T-cell (primary cell): Measurements from ENCODE around the gene CCDC154. TPM values are rescaled to one million over a fixed set of nuclear protein-coding genes. Genes with fewer than 3 reads are reported as not detected.

ENCODE experiments used
- ATAC-seq, 4 experiments: fragments of 200-7000 bp in 3 of 4; fragments of 150-1000 bp in 1 of 4; cut with Tn5 transposase; replicated peaks in 1 of 4; 1 replicate in 3 of 4; 2 replicates in 1 of 4; pipeline ENCODE4 v1.10.0; 2021; ENCODE audit warnings: moderate library complexity in 3 of 4, mild to moderate bottlenecking in 2 of 4, moderate number of reproducible peaks in 1 of 4
- CTCF ChIA-PET, 2 donors: fragments of 300-600 bp; sonication (Branson Sonifier 250); formaldehyde crosslinking; loops; one replicate each; lab custom pipeline; 2022; ENCODE audit warnings: antibody characterized with exemption in 2 of 2; lab: Charles Lee
- POLR2A ChIA-PET, 2 donors: fragments of 300-600 bp; sonication (Branson Sonifier 250); formaldehyde crosslinking; loops; one replicate each; lab custom pipeline; 2022; ENCODE audit warnings: antibody characterized with exemption in 2 of 2; lab: Charles Lee
- DNase-seq, 35 experiments: peaks; one replicate each; pipeline versions ENCODE4 v3.0.0 to v3.0.0-alpha.2; 2013 to 2023
- H3K27ac ChIP-seq: one replicate; pipeline ENCODE4 v1.5.1; 2013; ENCODE audit warnings: low read length
- H3K27me3 ChIP-seq, 2 experiments: replicated peaks in 1 of 2; 1 replicate in 1 of 2; 2 replicates in 1 of 2; pipeline versions ENCODE4 v1.6.1 to v1.7.0; 2013; ENCODE audit warnings: low read length in 1 of 2, mixed read lengths in 1 of 2; ENCODE audit not compliant: control insufficient read depth in 2 of 2, insufficient read depth in 2 of 2; ENCODE audit errors: extremely low read depth in 1 of 2
- H3K36me3 ChIP-seq, 2 donors: 1 replicate in 1 of 2; 2 replicates in 1 of 2; pipeline versions ENCODE4 v1.6.1 to v1.7.0; 2013; ENCODE audit warnings: low read length in 1 of 2; ENCODE audit not compliant: control insufficient read depth in 2 of 2, insufficient read depth in 1 of 2; ENCODE audit errors: extremely low read depth in 1 of 2
- H3K4me1 ChIP-seq, 2 experiments: 1 replicate in 1 of 2; 2 replicates in 1 of 2; pipeline versions ENCODE4 v1.6.1 to v1.7.0; 2013; ENCODE audit warnings: low read length in 2 of 2, mixed read lengths in 1 of 2; ENCODE audit not compliant: insufficient read depth in 2 of 2, control insufficient read depth in 1 of 2; ENCODE audit errors: extremely low read depth in 1 of 2
- H3K4me3 ChIP-seq, 2 donors: 1 replicate in 1 of 2; 2 replicates in 1 of 2; pipeline versions ENCODE4 v1.5.1 to v1.7.0; 2013; ENCODE audit warnings: mild to moderate bottlenecking in 2 of 2, low read length in 1 of 2, moderate library complexity in 1 of 2; ENCODE audit not compliant: control insufficient read depth in 1 of 2; ENCODE audit errors: extremely low read depth in 1 of 2
- H3K9me3 ChIP-seq: 2 replicates; pipeline ENCODE4 v1.7.0; 2013
- H3K27ac Mint-ChIP-seq, 2 donors: one replicate each; pipeline ENCODE4 v1.8.0; 2020 to 2021; ENCODE audit warnings: mild to moderate bottlenecking in 2 of 2, mixed read lengths in 2 of 2
- H3K27me3 Mint-ChIP-seq, 2 donors: one replicate each; pipeline ENCODE4 v1.8.0; 2021 to 2022; ENCODE audit warnings: mixed read lengths in 2 of 2
- H3K36me3 Mint-ChIP-seq: one replicate; pipeline ENCODE4 v1.8.0; 2021; ENCODE audit warnings: mixed read lengths
- H3K4me1 Mint-ChIP-seq, 3 donors: one replicate each; pipeline ENCODE4 v1.8.0; 2020 to 2022; ENCODE audit warnings: mixed read lengths in 3 of 3, mild to moderate bottlenecking in 1 of 3
- H3K4me3 Mint-ChIP-seq, 3 donors: one replicate each; pipeline ENCODE4 v1.8.0; 2020 to 2022; ENCODE audit warnings: mild to moderate bottlenecking in 3 of 3, mixed read lengths in 3 of 3, moderate library complexity in 3 of 3
- H3K9me3 Mint-ChIP-seq, 3 donors: one replicate each; pipeline ENCODE4 v1.8.0; 2020 to 2022; ENCODE audit warnings: mixed read lengths in 3 of 3
- WGBS: methylation state at CpG from one replicate; pipeline ENCODE4 v1.1.5; 2013; ENCODE audit warnings: missing lambda C conversion rate; ENCODE audit not compliant: insufficient coverage; 5-methylcytosine and 5-hydroxymethylcytosine counted together
- total RNA-seq, 35 experiments: library from RNA in 6 of 35; stranded (reverse) in 6 of 35; fragments of 120-200 nt in 1 of 35; gene quantifications; one replicate each; pipeline versions ENCODE4 v1.2.1 to v1.2.4 and lab custom pipeline; 2013 to 2026

The CCDC154 gene
- total RNA-seq, 5 donors from 2014 or later (not counting 1 experiment from before 2014, with no cell fraction given), result 2.5 to 9.3 (median 6.5) TPM

DNA sequence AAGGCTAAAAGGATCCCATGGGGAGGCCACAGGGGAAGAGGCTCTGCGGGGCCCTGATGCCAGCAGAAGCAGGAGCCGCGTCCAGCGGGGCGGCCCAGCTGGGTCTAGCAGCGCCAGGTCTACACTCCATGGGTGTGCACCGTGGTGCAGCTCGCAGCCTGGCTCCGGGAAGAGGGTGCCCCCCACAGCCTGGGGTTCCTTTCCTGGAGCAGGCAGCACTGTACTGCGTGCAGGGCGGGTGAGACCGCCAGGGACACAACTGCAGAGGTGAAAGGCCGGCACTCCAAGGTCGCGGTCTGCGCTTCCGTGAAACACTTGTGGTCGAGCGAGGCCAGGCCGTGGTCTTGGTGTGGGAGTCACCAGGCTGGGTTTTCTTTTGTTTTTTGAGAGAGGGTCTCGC, 6.5 kb upstream of the CCDC154 start:
- H3K9me3 ChIP-seq, result no peaks in the 10 kb centered on the region
- 98% methylated on average over 17 of the region's 21 CpGs for WGBS
- POLR2A ChIA-PET, result no interaction called here
- Mint-ChIP-seq H3K27me3 (no peaks in the 10 kb centered on the region), H3K4me3 (no peak overlapping the region), H3K9me3 (no peaks in the 10 kb centered on the region), H3K4me1 (no peaks in the 10 kb centered on the region), H3K36me3 (peaks cover 19% of the 10 kb centered on the region), H3K27ac (no peak overlapping the region)
- no peak overlapping the region for H3K4me3 ChIP-seq
- H3K27me3 ChIP-seq, result no peaks in the 10 kb centered on the region
- no peaks in the 10 kb centered on the region for H3K4me1 ChIP-seq
- peaks cover 26 to 48% of the 10 kb centered on the region in 2 donors for H3K36me3 ChIP-seq
- CTCF ChIA-PET, result no interaction called here
- no peak overlapping the region for H3K27ac ChIP-seq
- no peak for DNase-seq
- no peak for ATAC-seq

DNA sequence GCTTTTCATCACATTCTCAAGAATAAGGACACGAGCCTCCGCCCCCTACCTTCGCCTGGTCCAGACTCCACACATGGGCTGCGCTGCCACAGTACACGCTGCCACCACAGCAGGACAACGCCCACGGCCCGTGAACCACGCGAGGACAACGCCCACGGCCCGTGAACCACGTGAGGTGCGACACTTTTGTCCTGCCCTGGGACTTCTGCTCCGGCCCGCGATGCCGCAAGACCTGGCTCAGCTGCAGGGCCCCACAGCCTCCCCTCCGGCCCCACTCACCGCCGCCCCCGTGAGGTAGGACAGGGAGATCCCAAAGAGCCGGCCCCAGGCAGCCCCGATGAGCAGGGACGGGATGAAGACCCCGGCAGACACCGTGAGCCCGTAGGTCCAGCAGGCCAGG, 5.9 kb upstream of the CCDC154 start:
- ChIA-PET POLR2A (no interaction called here), CTCF (no interaction called here)
- Histone ChIP-seq H3K9me3 (no peaks in the 10 kb centered on the region), H3K4me1 (no peaks in the 10 kb centered on the region), H3K36me3 (peaks cover 26 to 45% of the 10 kb centered on the region in 2 donors), H3K27me3 (no peaks in the 10 kb centered on the region), H3K27ac (no peak overlapping the region), H3K4me3 (no peak overlapping the region)
- no peak for ATAC-seq
- Mint-ChIP-seq H3K9me3 (no peaks in the 10 kb centered on the region), H3K4me3 (no peak overlapping the region), H3K27me3 (no peaks in the 10 kb centered on the region), H3K4me1 (no peaks in the 10 kb centered on the region), H3K27ac (no peak overlapping the region), H3K36me3 (peaks cover 19% of the 10 kb centered on the region)
- DNase-seq, result no peak
- 88% methylated on average over 19 of the region's 29 CpGs for WGBS

DNA sequence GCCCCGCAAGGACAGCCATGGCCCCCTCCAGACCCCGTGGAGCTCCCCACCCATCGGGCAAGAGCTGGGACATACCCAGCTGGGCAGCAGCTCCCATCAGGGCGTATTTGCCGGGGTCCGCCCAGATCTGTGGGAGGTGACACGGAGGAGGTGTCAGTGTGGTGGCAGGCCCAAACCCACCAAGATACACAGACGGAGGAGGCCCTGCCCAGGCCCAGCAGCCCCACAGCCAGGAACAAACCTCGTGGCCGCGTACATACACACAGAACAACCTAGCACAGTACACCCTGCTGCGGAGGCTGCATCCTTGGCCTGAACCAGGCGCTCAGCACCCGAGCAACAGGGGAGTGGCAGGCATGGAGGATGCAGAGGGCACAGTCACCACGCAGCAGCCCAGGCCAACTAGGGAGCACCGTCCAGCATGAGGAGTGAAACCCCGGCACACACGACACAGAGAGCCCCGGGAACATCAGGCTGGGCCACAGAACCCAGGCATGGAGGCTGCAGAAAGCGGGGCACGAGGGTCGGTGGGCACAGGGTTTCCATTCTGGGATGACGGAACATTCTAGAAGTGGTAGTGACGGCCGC, 4.9 kb upstream of the CCDC154 start:
- Histone ChIP-seq H3K4me3 (no peak overlapping the region), H3K27me3 (no peaks in the 10 kb centered on the region), H3K27ac (no peak overlapping the region), H3K9me3 (no peaks in the 10 kb centered on the region), H3K36me3 (peaks cover 23 to 43% of the 10 kb centered on the region in 2 donors), H3K4me1 (no peaks in the 10 kb centered on the region)
- Mint-ChIP-seq H3K27ac (no peak overlapping the region), H3K4me3 (no peak overlapping the region), H3K36me3 (peaks cover 16% of the 10 kb centered on the region), H3K27me3 (no peaks in the 10 kb centered on the region), H3K4me1 (no peaks in the 10 kb centered on the region), H3K9me3 (no peaks in the 10 kb centered on the region)
- ChIA-PET CTCF (no interaction called here), POLR2A (no interaction called here)
- DNase-seq (no peak), ATAC-seq (no peak)
- WGBS, result 97% methylated on average over 22 of the region's 25 CpGs

DNA sequence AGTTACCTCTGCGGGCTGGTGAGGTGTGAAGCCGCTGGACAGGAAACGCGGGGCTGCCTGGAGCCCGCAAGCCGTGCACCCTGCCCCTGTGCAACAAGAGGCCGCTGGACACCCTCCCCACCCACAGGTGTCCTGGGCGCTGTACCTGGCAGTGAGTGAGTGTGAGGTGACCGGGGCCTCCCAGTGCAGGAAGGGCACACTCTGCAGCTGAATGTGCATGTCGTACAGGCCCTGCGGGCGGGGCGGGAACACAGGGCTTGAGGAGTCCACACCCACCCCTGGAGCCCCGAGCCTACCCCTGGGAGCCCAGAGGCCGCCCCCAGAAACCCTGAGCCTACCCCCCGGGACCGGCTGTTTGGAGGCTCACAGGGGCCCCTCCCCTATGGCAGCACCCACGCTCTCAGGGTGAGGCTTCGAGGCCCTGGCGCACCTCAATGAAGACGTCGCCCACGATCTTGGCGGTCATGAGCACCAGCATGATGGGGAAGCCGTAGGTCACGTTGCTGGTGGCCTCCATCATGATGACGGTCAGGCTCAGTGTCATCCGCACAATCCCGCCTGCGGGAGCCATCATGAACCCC, 4.3 kb upstream of the CCDC154 start:
- H3K36me3 Mint-ChIP-seq, result peaks cover 15% of the 10 kb centered on the region
- ChIA-PET POLR2A (no interaction called here), CTCF (no interaction called here)
- H3K27ac ChIP-seq, result no peak overlapping the region
- H3K4me1 Mint-ChIP-seq, result no peaks in the 10 kb centered on the region
- H3K27me3 ChIP-seq, result no peaks in the 10 kb centered on the region
- no peak overlapping the region for H3K27ac Mint-ChIP-seq
- H3K4me3 ChIP-seq, result no peak overlapping the region
- peaks cover 22 to 36% of the 10 kb centered on the region in 2 donors for H3K36me3 ChIP-seq
- no peaks in the 10 kb centered on the region for H3K9me3 Mint-ChIP-seq
- 92% methylated on average over 21 of the region's 30 CpGs for WGBS
- no peaks in the 10 kb centered on the region for H3K9me3 ChIP-seq
- H3K4me1 ChIP-seq, result no peaks in the 10 kb centered on the region
- ATAC-seq (no peak), DNase-seq (no peak)
- no peaks in the 10 kb centered on the region for H3K27me3 Mint-ChIP-seq
- no peak overlapping the region for H3K4me3 Mint-ChIP-seq

- peaks cover 20 to 30% of the 10 kb centered on the region in 2 donors for H3K36me3 ChIP-seq
- 95% methylated on average over 11 of the region's 11 CpGs for WGBS
- no peak overlapping the region for H3K4me3 Mint-ChIP-seq
- ATAC-seq (no peak), DNase-seq (no peak)
- POLR2A ChIA-PET, result no interaction called here
- no peaks in the 10 kb centered on the region for H3K4me1 Mint-ChIP-seq
- H3K4me1 ChIP-seq, result no peaks in the 10 kb centered on the region
- no peak overlapping the region for H3K27ac Mint-ChIP-seq
- H3K9me3 ChIP-seq, result no peaks in the 10 kb centered on the region
- no peaks in the 10 kb centered on the region for H3K27me3 ChIP-seq
- peaks cover 9% of the 10 kb centered on the region for H3K36me3 Mint-ChIP-seq
- no peaks in the 10 kb centered on the region for H3K9me3 Mint-ChIP-seq
- CTCF ChIA-PET, result no interaction called here
- H3K27ac ChIP-seq, result no peak overlapping the region
- no peak overlapping the region for H3K4me3 ChIP-seq
- H3K27me3 Mint-ChIP-seq, result no peaks in the 10 kb centered on the region
These were observed 3.6 kb upstream of the CCDC154 start for GRCh38 chr16:1447965-1448364.

- peaks cover 7% of the 10 kb centered on the region for H3K36me3 Mint-ChIP-seq
- ATAC-seq (no peak), DNase-seq (no peak)
- no peaks in the 10 kb centered on the region for H3K27me3 Mint-ChIP-seq
- H3K27me3 ChIP-seq, result no peaks in the 10 kb centered on the region
- peaks cover 19 to 21% of the 10 kb centered on the region in 2 donors for H3K36me3 ChIP-seq
- ChIA-PET CTCF (no interaction called here), POLR2A (no interaction called here)
- no peaks in the 10 kb centered on the region for H3K9me3 ChIP-seq
- WGBS, result 94% methylated on average over 37 of the region's 41 CpGs
- H3K4me1 Mint-ChIP-seq, result no peaks in the 10 kb centered on the region
- H3K27ac Mint-ChIP-seq, result no peak overlapping the region
- no peaks in the 10 kb centered on the region for H3K4me1 ChIP-seq
- no peak overlapping the region for H3K4me3 ChIP-seq
- H3K4me3 Mint-ChIP-seq, result no peak overlapping the region
- no peak overlapping the region for H3K27ac ChIP-seq
- no peaks in the 10 kb centered on the region for H3K9me3 Mint-ChIP-seq
These were observed 2.1 kb upstream of the CCDC154 start for GRCh38 chr16:1446296-1447080.
